ENCODE measurements around the gene RYR3. TPM values are rescaled to one million over a fixed set of nuclear protein-coding genes. Genes with fewer than 3 reads are reported as not detected.
"Not testable (repeated sequence)": the region's sequence is repeated elsewhere in the genome, so short reads cannot be mapped to it uniquely, and the experiment has no call there.

The RYR3 gene
- total and polyA plus RNA-seq, 9 donors: 11.9 to 48.1 (median 33.2) TPM

GRCh38 chr15:33586786-33587697, 276.3 kb downstream of the RYR3 start:
- H3K27ac ChIP-seq (ENCODE audit: low read length): no peak overlapping the region
- no peaks in the 10 kb centered on the region for H3K4me1 ChIP-seq (ENCODE audit: control insufficient read depth, insufficient read depth, low read length)
- no peaks in the 10 kb centered on the region for H3K9me3 ChIP-seq (replicated peaks; ENCODE audit: control insufficient read depth, low read depth, low read length)
- no peak for DNase-seq
- H3K4me3 ChIP-seq (ENCODE audit: low read length): no peak overlapping the region
- no peaks in the 10 kb centered on the region for H3K27me3 ChIP-seq (ENCODE audit: control insufficient read depth, insufficient read depth, low read length)
- no peaks in the 10 kb centered on the region for H3K36me3 ChIP-seq (ENCODE audit: control insufficient read depth, insufficient read depth, low read length)
- 59% methylated on average over 9 of the region's 17 CpGs for WGBS (ENCODE audit: insufficient coverage)

- no peak for DNase-seq
- no CpG with 5 or more reads among the region's 2 CpGs for WGBS (ENCODE audit: insufficient coverage)
- no peaks in the 10 kb centered on the region for H3K9me3 ChIP-seq (replicated peaks; ENCODE audit: control insufficient read depth, low read depth, low read length)
- no peaks in the 10 kb centered on the region for H3K27me3 ChIP-seq (ENCODE audit: control insufficient read depth, insufficient read depth, low read length)
- no peaks in the 10 kb centered on the region for H3K4me1 ChIP-seq (ENCODE audit: control insufficient read depth, insufficient read depth, low read length)
- H3K36me3 ChIP-seq (ENCODE audit: control insufficient read depth, insufficient read depth, low read length): no peaks in the 10 kb centered on the region
- no peak overlapping the region for H3K4me3 ChIP-seq (ENCODE audit: low read length)
- no peak overlapping the region for H3K27ac ChIP-seq (ENCODE audit: low read length)
Observed at GRCh38 chr15:33587773-33588172, 277.0 kb downstream of the RYR3 start.

GRCh38 chr15:33592864-33593263, 282.1 kb downstream of the RYR3 start:
- no peaks in the 10 kb centered on the region for H3K4me1 ChIP-seq (ENCODE audit: control insufficient read depth, insufficient read depth, low read length)

GRCh38 chr15:33598382-33598781, 287.6 kb downstream of the RYR3 start:
- H3K4me1 ChIP-seq (ENCODE audit: control insufficient read depth, insufficient read depth, low read length); H3K27ac ChIP-seq (ENCODE audit: low read length); DNase-seq; H3K36me3 ChIP-seq (ENCODE audit: control insufficient read depth, insufficient read depth, low read length); H3K27me3 ChIP-seq (ENCODE audit: control insufficient read depth, insufficient read depth, low read length); H3K4me3 ChIP-seq (ENCODE audit: low read length); H3K9me3 ChIP-seq (replicated peaks; ENCODE audit: control insufficient read depth, low read depth, low read length): not testable (repeated sequence)
- 20% methylated on average over 1 of the region's 4 CpGs for WGBS (ENCODE audit: insufficient coverage)

More at GRCh38 chr15:33592864-33593263, 282.1 kb downstream of the RYR3 start:
- WGBS (ENCODE audit: insufficient coverage): 66% methylated on average over 5 of the region's 5 CpGs
- Histone ChIP-seq H3K9me3 (replicated peaks; ENCODE audit: control insufficient read depth, low read depth, low read length) (no peaks in the 10 kb centered on the region), H3K27ac (ENCODE audit: low read length) (no peak overlapping the region), H3K4me3 (ENCODE audit: low read length) (no peak overlapping the region), H3K36me3 (ENCODE audit: control insufficient read depth, insufficient read depth, low read length) (no peaks in the 10 kb centered on the region), H3K27me3 (ENCODE audit: control insufficient read depth, insufficient read depth, low read length) (no peaks in the 10 kb centered on the region)
- DNase-seq: no peak

GRCh38 chr15:33600212-33600611, 289.4 kb downstream of the RYR3 start:
- Histone ChIP-seq H3K4me1 (ENCODE audit: control insufficient read depth, insufficient read depth, low read length) (no peaks in the 10 kb centered on the region), H3K4me3 (ENCODE audit: low read length) (no peak overlapping the region), H3K27me3 (ENCODE audit: control insufficient read depth, insufficient read depth, low read length) (no peaks in the 10 kb centered on the region), H3K36me3 (ENCODE audit: control insufficient read depth, insufficient read depth, low read length) (peaks cover 3% of the 10 kb centered on the region), H3K9me3 (replicated peaks; ENCODE audit: control insufficient read depth, low read depth, low read length) (no peaks in the 10 kb centered on the region), H3K27ac (ENCODE audit: low read length) (no peak overlapping the region)
- 69% methylated on average over 7 of the region's 7 CpGs for WGBS (ENCODE audit: insufficient coverage)
- no peak for DNase-seq

- no peaks in the 10 kb centered on the region for H3K4me1 ChIP-seq (ENCODE audit: control insufficient read depth, insufficient read depth, low read length)
- H3K4me3 ChIP-seq (ENCODE audit: low read length): no peak overlapping the region
- H3K27me3 ChIP-seq (ENCODE audit: control insufficient read depth, insufficient read depth, low read length): no peaks in the 10 kb centered on the region
- 79% methylated on average over 2 of the region's 4 CpGs for WGBS (ENCODE audit: insufficient coverage)
- H3K27ac ChIP-seq (ENCODE audit: low read length): no peak overlapping the region
- peaks cover 3% of the 10 kb centered on the region for H3K36me3 ChIP-seq (ENCODE audit: control insufficient read depth, insufficient read depth, low read length)
- no peaks in the 10 kb centered on the region for H3K9me3 ChIP-seq (replicated peaks; ENCODE audit: control insufficient read depth, low read depth, low read length)
- DNase-seq: no peak
Observed at GRCh38 chr15:33601461-33601860, 290.7 kb downstream of the RYR3 start.

- Histone ChIP-seq H3K4me3 (ENCODE audit: low read length) (no peak overlapping the region), H3K27ac (ENCODE audit: low read length) (no peak overlapping the region), H3K9me3 (replicated peaks; ENCODE audit: control insufficient read depth, low read depth, low read length) (no peaks in the 10 kb centered on the region), H3K36me3 (ENCODE audit: control insufficient read depth, insufficient read depth, low read length) (no peaks in the 10 kb centered on the region), H3K4me1 (ENCODE audit: control insufficient read depth, insufficient read depth, low read length) (no peaks in the 10 kb centered on the region), H3K27me3 (ENCODE audit: control insufficient read depth, insufficient read depth, low read length) (no peaks in the 10 kb centered on the region)
- no peak for DNase-seq
- 83% methylated on average over 1 of the region's 7 CpGs for WGBS (ENCODE audit: insufficient coverage)
Observed at GRCh38 chr15:33608714-33609113, 297.9 kb downstream of the RYR3 start.

GRCh38 chr15:33612721-33613304, 302.0 kb downstream of the RYR3 start:
- no peaks in the 10 kb centered on the region for H3K36me3 ChIP-seq (ENCODE audit: control insufficient read depth, insufficient read depth, low read length)
- WGBS (ENCODE audit: insufficient coverage): 71% methylated on average over 8 of the region's 10 CpGs

GRCh38 chr15:33616475-33616874, 305.7 kb downstream of the RYR3 start:
- no peaks in the 10 kb centered on the region for H3K9me3 ChIP-seq (replicated peaks; ENCODE audit: control insufficient read depth, low read depth, low read length)
- no peaks in the 10 kb centered on the region for H3K27me3 ChIP-seq (ENCODE audit: control insufficient read depth, insufficient read depth, low read length)
- H3K4me1 ChIP-seq (ENCODE audit: control insufficient read depth, insufficient read depth, low read length): no peaks in the 10 kb centered on the region
- no peaks in the 10 kb centered on the region for H3K36me3 ChIP-seq (ENCODE audit: control insufficient read depth, insufficient read depth, low read length)
- no peak for DNase-seq
- H3K27ac ChIP-seq (ENCODE audit: low read length): no peak overlapping the region
- H3K4me3 ChIP-seq (ENCODE audit: low read length): no peak overlapping the region
- WGBS (ENCODE audit: insufficient coverage): 92% methylated on average over 2 of the region's 3 CpGs

More at GRCh38 chr15:33612721-33613304, 302.0 kb downstream of the RYR3 start:
- H3K27ac ChIP-seq (ENCODE audit: low read length): no peak overlapping the region
- no peaks in the 10 kb centered on the region for H3K27me3 ChIP-seq (ENCODE audit: control insufficient read depth, insufficient read depth, low read length)
- no peak overlapping the region for H3K4me3 ChIP-seq (ENCODE audit: low read length)
- no peaks in the 10 kb centered on the region for H3K4me1 ChIP-seq (ENCODE audit: control insufficient read depth, insufficient read depth, low read length)
- no peak for DNase-seq
- no peaks in the 10 kb centered on the region for H3K9me3 ChIP-seq (replicated peaks; ENCODE audit: control insufficient read depth, low read depth, low read length)

- H3K9me3 ChIP-seq (replicated peaks; ENCODE audit: control insufficient read depth, low read depth, low read length): no peaks in the 10 kb centered on the region
- no peaks in the 10 kb centered on the region for H3K27me3 ChIP-seq (ENCODE audit: control insufficient read depth, insufficient read depth, low read length)
- WGBS (ENCODE audit: insufficient coverage): no CpG with 5 or more reads among the region's 5 CpGs
- H3K27ac ChIP-seq (ENCODE audit: low read length): no peak overlapping the region
- H3K4me3 ChIP-seq (ENCODE audit: low read length): no peak overlapping the region
- no peaks in the 10 kb centered on the region for H3K36me3 ChIP-seq (ENCODE audit: control insufficient read depth, insufficient read depth, low read length)
- no peak for DNase-seq
- no peaks in the 10 kb centered on the region for H3K4me1 ChIP-seq (ENCODE audit: control insufficient read depth, insufficient read depth, low read length)
Observed at GRCh38 chr15:33618350-33618749, 307.6 kb downstream of the RYR3 start.
